Esophagus squamous epithelium (tissue), 5 donors: ENCODE data around the gene SLC14A1. TPM values are rescaled to one million over a fixed set of nuclear protein-coding genes. Genes with fewer than 3 reads are reported as not detected.

Experiments
- DNase-seq: peaks from one replicate; lab custom pipeline; 2025; lab: John Stamatoyannopoulos, UW
- H3K27ac ChIP-seq, 4 donors: fragments of 200-600 bp; sonication (generic); one replicate each; pipeline ENCODE4 v1.5.1; 2016 to 2019; ENCODE audit warnings: mild to moderate bottlenecking in 1 of 4
- H3K27me3 ChIP-seq, 4 donors: fragments of 200-600 bp; sonication (generic); 1 replicate in 3 of 4; 2 replicates in 1 of 4; pipeline versions ENCODE4 v1.5.1 to v1.6.0; 2017 to 2021; ENCODE audit warnings: antibody characterized with exemption in 1 of 4
- H3K36me3 ChIP-seq, 3 donors: fragments of 200-600 bp; sonication (generic); one replicate each; pipeline ENCODE4 v1.5.1; 2016 to 2019
- H3K4me1 ChIP-seq, 3 donors: fragments of 200-600 bp; sonication (generic); one replicate each; pipeline ENCODE4 v1.5.1; 2017 to 2019
- H3K4me3 ChIP-seq, 4 donors: fragments of 200-600 bp; sonication (generic); 1 replicate in 3 of 4; 2 replicates in 1 of 4; pipeline ENCODE4 v1.5.1; 2016 to 2019; ENCODE audit warnings: mild to moderate bottlenecking in 2 of 4, moderate library complexity in 1 of 4
- H3K9me3 ChIP-seq, 3 donors: fragments of 200-600 bp; sonication (generic); one replicate each; pipeline ENCODE4 v1.5.1; 2016 to 2019
- CTCF ChIP-seq, 6 experiments: fragments of 450-650 bp in 4 of 6; fragments of 200-600 bp in 2 of 6; sonication (generic) in 2 of 6; IDR thresholded peaks; one replicate each; pipeline ENCODE4 v1.5.1; 2016 to 2019; ENCODE audit warnings: antibody characterized with exemption in 6 of 6, mild to moderate bottlenecking in 4 of 6, moderate library complexity in 4 of 6
- POLR2A ChIP-seq, 4 donors: fragments of 450-650 bp; IDR thresholded peaks; one replicate each; pipeline ENCODE4 v1.6.1; 2017; ENCODE audit warnings: antibody characterized with exemption in 4 of 4, mild to moderate bottlenecking in 4 of 4, moderate library complexity in 3 of 4
- WGBS, 2 donors: methylation state at CpG; one replicate each; pipeline ENCODE4 v1.1.5; 2018; 5-methylcytosine and 5-hydroxymethylcytosine counted together
- intact Hi-C: fragments of 100-400 bp; cut with DNase I; formaldehyde crosslinking; loops from one replicate; pipeline ENCODE4 v1.15.0; 2022
- total RNA-seq, 4 donors: library from RNA; depleted of rRNA; stranded (reverse); fragments of >200 nt; gene quantifications; one replicate each; pipeline ENCODE4 v1.1.0, GENCODE V29; 2016
- donor health status: DM: yes; HTN: yes; CAD: no.

Gene SLC14A1
- total RNA-seq, 4 donors from 2014 or later = 0.53 to 1.1 (median 0.53) TPM; not detected in 1

GRCh38 chr18:45760462-45761036 is 36.6 kb downstream of the SLC14A1 start:
- intact Hi-C loops = no loop called here
- WGBS, 2 donors = 15 to 28% methylated on average over 4 to 5 of the region's 5 CpGs
- no peak for TF ChIP-seq CTCF (IDR thresholded peaks at IDR 0.05)
- no peak for TF ChIP-seq POLR2A (IDR thresholded peaks at IDR 0.05)

GRCh38 chr18:45761512-45762114 is 37.6 kb downstream of the SLC14A1 start:
- 41 to 46% methylated on average over 6 of the region's 6 CpGs for WGBS, 2 donors
- H3K4me1 ChIP-seq = peaks cover 0 to 8% (median 0%) of the 10 kb centered on the region in 3 donors
- TF ChIP-seq POLR2A (IDR thresholded peaks at IDR 0.05) (no peak), CTCF (IDR thresholded peaks at IDR 0.05) (no peak)
- DNase-seq = no peak
- H3K27ac ChIP-seq = no peak overlapping the region
- intact Hi-C loops = no loop called here
- no peaks in the 10 kb centered on the region for H3K9me3 ChIP-seq
- no peak overlapping the region for H3K4me3 ChIP-seq
- H3K36me3 ChIP-seq = no peaks in the 10 kb centered on the region
- H3K27me3 ChIP-seq = peaks cover 0 to 99% (median 2%) of the 10 kb centered on the region in 4 donors

More at GRCh38 chr18:45760462-45761036, 36.6 kb downstream of the SLC14A1 start:
- peaks cover 0 to 99% (median 2%) of the 10 kb centered on the region in 4 donors for H3K27me3 ChIP-seq
- H3K36me3 ChIP-seq = no peaks in the 10 kb centered on the region
- H3K4me1 ChIP-seq = peaks cover 0 to 17% (median 0%) of the 10 kb centered on the region in 3 donors
- H3K9me3 ChIP-seq = no peaks in the 10 kb centered on the region
- no peak for DNase-seq
- no peak overlapping the region for H3K4me3 ChIP-seq
- no peak overlapping the region for H3K27ac ChIP-seq

- intact Hi-C loops = no loop called here
- Histone ChIP-seq H3K27ac (no peak overlapping the region), H3K36me3 (no peaks in the 10 kb centered on the region), H3K4me3 (no peak overlapping the region), H3K27me3 (peaks cover 0 to 99% (median 2%) of the 10 kb centered on the region in 4 donors), H3K9me3 (no peaks in the 10 kb centered on the region), H3K4me1 (peaks cover 0 to 8% (median 0%) of the 10 kb centered on the region in 3 donors)
- TF ChIP-seq CTCF (IDR thresholded peaks at IDR 0.05) = no peak
- WGBS, 2 donors = 60 to 64% methylated on average over 3 of the region's 3 CpGs
- DNase-seq = no peak
These were observed 40.2 kb downstream of the SLC14A1 start for GRCh38 chr18:45764000-45764686.

- no peak overlapping the region for H3K27ac ChIP-seq
- no peaks in the 10 kb centered on the region for H3K9me3 ChIP-seq
- TF ChIP-seq POLR2A (IDR thresholded peaks at IDR 0.05) = no peak
- TF ChIP-seq CTCF (IDR thresholded peaks at IDR 0.05) = no peak
- peaks cover 0 to 8% (median 0%) of the 10 kb centered on the region in 3 donors for H3K4me1 ChIP-seq
- intact Hi-C loops = no loop called here
- peaks cover 0 to 99% (median 0%) of the 10 kb centered on the region in 4 donors for H3K27me3 ChIP-seq
- 42 to 75% methylated on average over 2 of the region's 2 CpGs for WGBS, 2 donors
- no peak for DNase-seq
- no peaks in the 10 kb centered on the region for H3K36me3 ChIP-seq
- H3K4me3 ChIP-seq = no peak overlapping the region
These were observed 41.8 kb downstream of the SLC14A1 start for GRCh38 chr18:45765796-45766195.
